ENCODE measurements around the gene ITGB3.
A peak's percentile ranks its signal among the peaks of the same experiment; 100 is the strongest.
"Not testable (repeated sequence)": the region's sequence is repeated elsewhere in the genome, so short reads cannot be mapped to it uniquely, and the experiment has no call there.

ITGB3 gene

GRCh38 chr17:47253541-47254402, at the start of gene ITGB3:
Gene ITGB3, plus strand, starts transcription at chr17:47253827. Its CDS starts 35 bp downstream, at chr17:47253862.
- peak; percentile 57 for DNase-seq

GRCh38 chr17:47203984-47204721, 49.5 kb upstream of the ITGB3 start:
- DNase-seq: peak; percentile 61

GRCh38 chr17:47204722-47205418, 48.8 kb upstream of the ITGB3 start:
- DNase-seq: peak; percentile 52

- peak; percentile 81 for DNase-seq
Measured at GRCh38 chr17:47205419-47205963, 48.1 kb upstream of the ITGB3 start.

- no peak for DNase-seq
Measured at GRCh38 chr17:47207143-47208067, 46.2 kb upstream of the ITGB3 start.

- no peak for DNase-seq
Measured at GRCh38 chr17:47208744-47209488, 44.7 kb upstream of the ITGB3 start, which contains the start of gene MYL4. Gene MYL4, plus strand, starts transcription at chr17:47209348. Its CDS starts 75 bp downstream, at chr17:47209423.

GRCh38 chr17:47209499-47209898, 44.1 kb upstream of the ITGB3 start:
- DNase-seq: no peak

GRCh38 chr17:47210105-47210504, 43.5 kb upstream of the ITGB3 start:
- no peak for DNase-seq

- DNase-seq: no peak
Measured at GRCh38 chr17:47210779-47211178, 42.8 kb upstream of the ITGB3 start.

- no peak for DNase-seq
Measured at GRCh38 chr17:47212458-47212857, 41.2 kb upstream of the ITGB3 start.

GRCh38 chr17:47213540-47213939, 40.1 kb upstream of the ITGB3 start:
- no peak for DNase-seq

GRCh38 chr17:47214931-47215330, 38.7 kb upstream of the ITGB3 start:
- no peak for DNase-seq

GRCh38 chr17:47216821-47217220, 36.8 kb upstream of the ITGB3 start:
- DNase-seq: not testable (repeated sequence)

GRCh38 chr17:47217279-47217678, 36.3 kb upstream of the ITGB3 start:
- peak; percentile 56 for DNase-seq

- no peak for DNase-seq
Measured at GRCh38 chr17:47218896-47219430, 34.7 kb upstream of the ITGB3 start.

GRCh38 chr17:47219621-47220475, 33.8 kb upstream of the ITGB3 start:
- DNase-seq: no peak

GRCh38 chr17:47220531-47220999, 33.1 kb upstream of the ITGB3 start:
- peak; percentile 45 for DNase-seq

- no peak for DNase-seq
Measured at GRCh38 chr17:47221154-47221553, 32.5 kb upstream of the ITGB3 start.

GRCh38 chr17:47222047-47222446, 31.6 kb upstream of the ITGB3 start:
- DNase-seq: no peak

GRCh38 chr17:47223007-47223406, 30.6 kb upstream of the ITGB3 start:
- DNase-seq: no peak
